HG02973 (cell line): Measurements from ENCODE around the gene UPF1.
"Not testable (repeated sequence)": the region's sequence is repeated elsewhere in the genome, so short reads cannot be mapped to it uniquely, and the experiment has no call there.

Source experiments
- ATAC-seq: cut with Tn5 transposase; IDR thresholded peaks from one replicate; pipeline ENCODE4 v1.9.1; 2021; ENCODE audit warnings: moderate library complexity; ENCODE audit not compliant: unreplicated experiment

Gene UPF1

GRCh38 chr19:18897094-18898029 lies 65.6 kb downstream of the UPF1 start:
- no peak for ATAC-seq

- no peak for ATAC-seq
These were observed 66.4 kb downstream of the UPF1 start for GRCh38 chr19:18898081-18898606.

GRCh38 chr19:18898607-18899408 lies 67.0 kb downstream of the UPF1 start:
- no peak for ATAC-seq

GRCh38 chr19:18899624-18900560 lies 68.1 kb downstream of the UPF1 start:
- ATAC-seq: no peak

GRCh38 chr19:18900700-18901481 lies 69.1 kb downstream of the UPF1 start:
- no peak for ATAC-seq

GRCh38 chr19:18901491-18901890 lies 69.7 kb downstream of the UPF1 start:
- no peak for ATAC-seq

GRCh38 chr19:18902519-18902918 lies 70.8 kb downstream of the UPF1 start:
- not testable (repeated sequence) for ATAC-seq

- no peak for ATAC-seq
These were observed 71.6 kb downstream of the UPF1 start for GRCh38 chr19:18903156-18904037.

- no peak for ATAC-seq
These were observed 72.7 kb downstream of the UPF1 start for GRCh38 chr19:18904334-18905057.

- no peak for ATAC-seq
These were observed 73.3 kb downstream of the UPF1 start for GRCh38 chr19:18905058-18905456.

GRCh38 chr19:18905513-18906236 lies 73.9 kb downstream of the UPF1 start:
- ATAC-seq: no peak

GRCh38 chr19:18906605-18907519 lies 75.1 kb downstream of the UPF1 start:
- no peak for ATAC-seq

GRCh38 chr19:18908917-18909619 lies 77.3 kb downstream of the UPF1 start:
- no peak for ATAC-seq

- no peak for ATAC-seq
These were observed 78.3 kb downstream of the UPF1 start for GRCh38 chr19:18910010-18910409.

GRCh38 chr19:18910801-18911436 lies 79.2 kb downstream of the UPF1 start:
- ATAC-seq: no peak
